Stimulated activated naive CD8-positive, alpha-beta T cell treated with anti-CD3 and anti-CD28 coated beads, Interleukin-15, Interleukin-2, amounts not matched to agents 100 ng/mL and 50 ng/mL, for 24 hours (primary cell): ENCODE data around the gene GOLGA2.

Experiments
- H3K27ac Mint-ChIP-seq: one replicate; pipeline ENCODE4 v1.8.0; 2021; ENCODE audit warnings: mild to moderate bottlenecking, mixed read lengths
- H3K27me3 Mint-ChIP-seq: one replicate; pipeline ENCODE4 v1.8.0; 2021; ENCODE audit warnings: mixed read lengths
- H3K36me3 Mint-ChIP-seq: one replicate; pipeline ENCODE4 v1.8.0; 2021; ENCODE audit warnings: low read depth, mixed read lengths
- H3K4me1 Mint-ChIP-seq: one replicate; pipeline ENCODE4 v1.8.0; 2021; ENCODE audit warnings: low read depth, mixed read lengths
- H3K4me3 Mint-ChIP-seq: one replicate; pipeline ENCODE4 v1.8.0; 2021; ENCODE audit warnings: mild to moderate bottlenecking, mixed read lengths
- H3K9me3 Mint-ChIP-seq: one replicate; pipeline ENCODE4 v1.8.0; 2021; ENCODE audit warnings: mixed read lengths

The GOLGA2 gene

GRCh38 chr9:128219831-128220230, 56.0 kb downstream of the GOLGA2 start:
- H3K36me3 Mint-ChIP-seq, result no peaks in the 10 kb centered on the region
- no peaks in the 10 kb centered on the region for H3K27me3 Mint-ChIP-seq
- H3K9me3 Mint-ChIP-seq, result no peaks in the 10 kb centered on the region
- H3K4me3 Mint-ChIP-seq, result no peak overlapping the region
- peaks cover 15% of the 10 kb centered on the region for H3K4me1 Mint-ChIP-seq
- H3K27ac Mint-ChIP-seq, result no peak overlapping the region

GRCh38 chr9:128218518-128219389, 57.1 kb downstream of the GOLGA2 start:
- no peaks in the 10 kb centered on the region for H3K36me3 Mint-ChIP-seq
- peak overlapping the region; percentile 81 for H3K4me3 Mint-ChIP-seq
- H3K4me1 Mint-ChIP-seq, result peaks cover 15% of the 10 kb centered on the region
- H3K9me3 Mint-ChIP-seq, result no peaks in the 10 kb centered on the region
- peak overlapping the region; percentile 72 for H3K27ac Mint-ChIP-seq
- H3K27me3 Mint-ChIP-seq, result no peaks in the 10 kb centered on the region

GRCh38 chr9:128218172-128218517, 57.7 kb downstream of the GOLGA2 start:
- Mint-ChIP-seq H3K36me3 (no peaks in the 10 kb centered on the region), H3K4me3 (peak overlapping the region; percentile 81), H3K4me1 (peaks cover 15% of the 10 kb centered on the region), H3K27me3 (no peaks in the 10 kb centered on the region), H3K27ac (peak overlapping the region; percentile 72), H3K9me3 (no peaks in the 10 kb centered on the region)

GRCh38 chr9:128216781-128217553, 58.8 kb downstream of the GOLGA2 start:
- Mint-ChIP-seq H3K27me3 (peaks cover 4% of the 10 kb centered on the region), H3K4me1 (peaks cover 15% of the 10 kb centered on the region), H3K36me3 (no peaks in the 10 kb centered on the region), H3K27ac (peak overlapping the region; percentile 48), H3K4me3 (no peak overlapping the region), H3K9me3 (no peaks in the 10 kb centered on the region)

GRCh38 chr9:128215491-128216409, 60.1 kb downstream of the GOLGA2 start:
- H3K9me3 Mint-ChIP-seq, result no peaks in the 10 kb centered on the region
- H3K4me3 Mint-ChIP-seq, result no peak overlapping the region
- H3K36me3 Mint-ChIP-seq, result no peaks in the 10 kb centered on the region
- H3K27me3 Mint-ChIP-seq, result peaks cover 5% of the 10 kb centered on the region
- H3K27ac Mint-ChIP-seq, result no peak overlapping the region
- H3K4me1 Mint-ChIP-seq, result peaks cover 15% of the 10 kb centered on the region

GRCh38 chr9:128214571-128215490, 61.0 kb downstream of the GOLGA2 start:
- Mint-ChIP-seq H3K36me3 (no peaks in the 10 kb centered on the region), H3K9me3 (no peaks in the 10 kb centered on the region), H3K4me1 (peaks cover 15% of the 10 kb centered on the region), H3K4me3 (no peak overlapping the region), H3K27me3 (peaks cover 5% of the 10 kb centered on the region), H3K27ac (no peak overlapping the region)

GRCh38 chr9:128213746-128214497, 61.9 kb downstream of the GOLGA2 start:
- peaks cover 13% of the 10 kb centered on the region for H3K4me1 Mint-ChIP-seq
- H3K9me3 Mint-ChIP-seq, result no peaks in the 10 kb centered on the region
- peaks cover 5% of the 10 kb centered on the region for H3K27me3 Mint-ChIP-seq
- H3K27ac Mint-ChIP-seq, result no peak overlapping the region
- H3K4me3 Mint-ChIP-seq, result no peak overlapping the region
- H3K36me3 Mint-ChIP-seq, result no peaks in the 10 kb centered on the region

- Mint-ChIP-seq H3K9me3 (no peaks in the 10 kb centered on the region), H3K27me3 (peaks cover 6% of the 10 kb centered on the region), H3K4me3 (no peak overlapping the region), H3K36me3 (no peaks in the 10 kb centered on the region), H3K27ac (no peak overlapping the region), H3K4me1 (no peaks in the 10 kb centered on the region)
Measured at GRCh38 chr9:128211981-128212281, 63.9 kb downstream of the GOLGA2 start.

- no peak overlapping the region for H3K27ac Mint-ChIP-seq
- no peaks in the 10 kb centered on the region for H3K36me3 Mint-ChIP-seq
- H3K4me1 Mint-ChIP-seq, result no peaks in the 10 kb centered on the region
- H3K9me3 Mint-ChIP-seq, result no peaks in the 10 kb centered on the region
- peaks cover 10% of the 10 kb centered on the region for H3K27me3 Mint-ChIP-seq
- H3K4me3 Mint-ChIP-seq, result no peak overlapping the region
Measured at GRCh38 chr9:128211186-128211980, 64.4 kb downstream of the GOLGA2 start.

- H3K27ac Mint-ChIP-seq, result no peak overlapping the region
- H3K4me1 Mint-ChIP-seq, result peaks cover 5% of the 10 kb centered on the region
- H3K9me3 Mint-ChIP-seq, result no peaks in the 10 kb centered on the region
- H3K27me3 Mint-ChIP-seq, result peaks cover 21% of the 10 kb centered on the region
- no peaks in the 10 kb centered on the region for H3K36me3 Mint-ChIP-seq
- no peak overlapping the region for H3K4me3 Mint-ChIP-seq
Measured at GRCh38 chr9:128208946-128209669, 66.7 kb downstream of the GOLGA2 start.

GRCh38 chr9:128208386-128208785, 67.4 kb downstream of the GOLGA2 start:
- Mint-ChIP-seq H3K36me3 (no peaks in the 10 kb centered on the region), H3K27me3 (peaks cover 23% of the 10 kb centered on the region), H3K4me3 (no peak overlapping the region), H3K9me3 (no peaks in the 10 kb centered on the region), H3K27ac (no peak overlapping the region), H3K4me1 (peaks cover 7% of the 10 kb centered on the region)
